HG03565 (cell line): Measurements from ENCODE around the gene C16orf54.
A peak's percentile ranks its signal among the peaks of the same experiment; 100 is the strongest.
"Not testable (repeated sequence)": the region's sequence is repeated elsewhere in the genome, so short reads cannot be mapped to it uniquely, and the experiment has no call there.

Experiments
- ATAC-seq: cut with Tn5 transposase; IDR thresholded peaks from one replicate; pipeline ENCODE4 v1.9.1; 2021; ENCODE audit warnings: mild to moderate bottlenecking, moderate library complexity; ENCODE audit not compliant: unreplicated experiment

Gene C16orf54

GRCh38 chr16:29770250-29770929, 24.6 kb upstream of the C16orf54 start:
- ATAC-seq = no peak

DNA sequence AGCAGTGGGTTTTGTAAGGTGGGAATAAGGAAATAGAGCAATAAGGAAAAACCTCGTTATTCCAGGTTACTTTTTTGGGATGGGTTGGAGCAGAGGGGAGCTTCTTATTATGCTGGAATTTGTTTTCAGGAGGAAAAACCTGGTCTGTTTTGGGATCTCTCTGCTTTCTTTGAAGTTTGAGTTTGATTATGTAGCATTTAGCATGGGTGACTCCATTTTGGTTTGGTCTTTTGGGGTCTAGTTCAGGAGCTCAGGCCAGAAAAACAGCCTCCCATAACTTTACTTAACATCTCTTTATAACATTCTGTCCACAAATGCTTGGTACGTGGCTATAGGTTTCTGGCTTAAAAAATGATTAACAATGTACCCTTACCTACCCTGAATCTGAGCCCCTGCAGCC, 23.7 kb upstream of the C16orf54 start:
- no peak for ATAC-seq

GRCh38 chr16:29767062-29767461, 21.3 kb upstream of the C16orf54 start:
- no peak for ATAC-seq

- no peak for ATAC-seq
Observed at GRCh38 chr16:29766571-29766970, 20.8 kb upstream of the C16orf54 start.

DNA sequence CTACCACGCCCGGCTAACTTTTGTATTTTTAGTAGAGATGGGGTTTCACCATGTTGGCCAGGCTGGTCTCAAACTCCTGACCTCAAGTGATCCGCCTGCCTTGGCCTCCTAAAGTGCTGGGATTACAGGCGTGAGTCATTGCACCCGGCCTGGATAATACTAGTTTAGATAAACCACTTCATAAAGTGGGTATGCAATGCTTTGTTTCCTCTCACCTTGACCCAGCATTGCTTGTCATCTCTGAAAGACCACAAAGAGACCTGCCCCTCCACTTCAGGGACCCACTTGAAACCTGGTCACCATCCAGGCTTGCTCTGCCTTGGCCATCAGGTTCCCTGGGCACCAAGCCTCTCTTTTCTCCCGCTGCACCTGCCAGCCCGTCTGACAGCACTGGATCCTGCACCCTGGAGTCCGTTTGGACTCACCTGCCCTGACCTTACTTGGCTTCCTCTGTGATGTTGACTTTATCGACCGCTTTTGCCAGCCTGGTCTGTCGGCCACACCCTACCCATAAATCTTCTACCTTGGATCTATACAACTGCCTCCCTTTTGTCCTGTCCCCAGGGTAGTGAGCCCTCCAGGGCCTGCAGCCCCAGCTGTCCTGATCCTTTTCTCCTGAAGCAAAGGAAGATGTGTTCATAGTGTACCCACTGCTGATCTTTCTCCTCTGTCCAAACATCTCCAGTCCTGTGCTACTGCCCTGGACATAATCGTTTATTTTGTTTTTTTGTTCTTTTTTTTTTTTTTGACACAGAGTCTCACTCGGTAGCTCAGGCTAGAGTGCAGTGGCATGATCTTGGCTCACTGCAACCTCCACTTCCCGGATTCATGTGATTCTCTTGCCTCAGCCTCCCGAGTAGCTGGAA, 19.6 kb upstream of the C16orf54 start:
- no peak for ATAC-seq

DNA sequence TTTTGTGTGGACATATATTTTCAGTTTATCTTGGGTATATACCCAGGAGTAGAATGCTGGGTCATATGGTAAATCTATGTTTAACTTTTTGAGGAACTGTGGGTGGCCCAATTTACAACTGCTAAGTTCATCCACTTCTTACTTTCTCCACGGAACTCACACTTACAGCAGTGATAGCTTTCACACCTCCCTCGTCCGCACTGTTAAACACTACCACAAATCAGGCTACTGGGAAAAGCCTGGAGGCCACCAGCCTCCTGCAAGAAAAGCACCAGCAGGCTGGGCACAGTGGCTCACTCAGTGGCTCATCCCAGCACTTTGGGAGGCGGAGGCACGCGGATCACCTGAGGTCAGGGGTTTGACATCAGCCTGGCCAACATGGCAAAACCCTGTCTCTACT, 17.5 kb upstream of the C16orf54 start:
- ATAC-seq = no peak

- ATAC-seq = no peak
Observed at GRCh38 chr16:29761882-29762281, 16.1 kb upstream of the C16orf54 start.

DNA sequence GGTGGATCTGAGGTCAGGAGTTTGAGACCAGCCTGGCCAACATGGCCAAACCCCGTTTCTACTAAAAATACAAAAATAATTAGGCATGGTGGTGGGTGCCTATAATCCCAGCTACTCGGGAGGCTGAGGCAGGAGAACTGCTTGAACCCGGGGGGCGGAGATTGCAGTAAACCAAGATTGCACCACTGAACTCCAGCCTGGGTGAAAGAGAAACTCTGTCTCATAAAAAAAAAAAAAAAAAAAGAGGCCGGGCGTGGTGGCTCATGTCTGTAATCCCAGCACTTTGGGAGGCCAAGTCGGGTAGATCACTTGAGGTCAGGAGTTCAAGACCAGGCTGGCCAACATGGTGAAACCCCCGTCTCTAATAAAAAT, 15.5 kb upstream of the C16orf54 start:
- not testable (repeated sequence) for ATAC-seq

DNA sequence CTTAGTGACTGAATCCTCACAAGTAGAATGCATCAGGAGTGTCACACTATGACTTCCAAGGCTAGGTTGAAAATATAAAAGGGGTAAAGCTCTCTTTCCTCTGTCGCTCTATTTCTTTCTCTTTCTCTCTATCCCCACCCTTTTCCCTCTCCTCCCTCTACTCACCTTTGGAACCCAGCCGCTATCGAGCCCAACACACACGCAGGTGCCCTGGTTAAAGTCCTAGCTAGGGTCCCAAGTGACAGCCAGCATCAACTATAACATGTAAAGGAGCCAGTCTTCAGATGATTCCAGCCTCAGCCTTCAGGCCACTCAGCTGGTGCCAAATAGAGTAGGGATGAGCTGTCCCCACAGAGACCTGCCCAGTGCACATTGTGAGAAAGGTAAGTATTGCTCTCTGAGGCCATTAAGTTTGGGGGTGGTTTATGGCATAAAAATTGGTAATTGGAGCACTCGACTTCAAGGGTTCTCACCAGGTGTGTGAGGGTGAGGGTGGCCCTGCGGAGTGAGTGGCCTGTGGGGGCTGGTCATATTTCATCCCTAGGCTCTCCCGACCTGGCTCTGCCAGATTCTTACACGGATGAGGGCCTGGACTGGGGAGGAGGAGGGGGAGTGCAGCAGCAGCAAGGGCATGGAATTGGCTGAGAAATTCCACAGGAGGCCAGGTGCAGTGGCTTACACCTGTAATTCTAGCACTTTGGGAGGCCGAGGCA, 14.9 kb upstream of the C16orf54 start:
- ATAC-seq = no peak

GRCh38 chr16:29757950-29758466, 12.2 kb upstream of the C16orf54 start:
- ATAC-seq = no peak

DNA sequence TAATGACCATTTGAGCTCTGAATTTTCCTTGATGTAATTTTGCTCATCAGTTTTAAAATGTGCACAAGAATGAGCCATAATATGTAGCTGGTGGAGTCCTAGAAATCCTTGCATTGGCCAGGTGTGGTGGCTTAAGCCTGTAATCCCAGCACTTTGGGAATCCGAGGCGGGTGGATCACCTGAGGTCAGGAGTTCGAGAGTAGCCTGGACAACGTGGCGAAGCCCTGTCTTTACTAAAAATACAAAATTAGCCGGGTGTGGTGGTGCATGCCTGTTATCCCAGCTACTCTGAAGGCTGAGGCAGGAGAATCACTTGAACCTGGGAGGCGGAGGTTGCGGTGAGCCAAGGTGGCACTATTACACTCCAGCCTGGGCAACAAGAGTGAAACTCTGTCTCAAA, 11.3 kb upstream of the C16orf54 start:
- not testable (repeated sequence) for ATAC-seq

DNA sequence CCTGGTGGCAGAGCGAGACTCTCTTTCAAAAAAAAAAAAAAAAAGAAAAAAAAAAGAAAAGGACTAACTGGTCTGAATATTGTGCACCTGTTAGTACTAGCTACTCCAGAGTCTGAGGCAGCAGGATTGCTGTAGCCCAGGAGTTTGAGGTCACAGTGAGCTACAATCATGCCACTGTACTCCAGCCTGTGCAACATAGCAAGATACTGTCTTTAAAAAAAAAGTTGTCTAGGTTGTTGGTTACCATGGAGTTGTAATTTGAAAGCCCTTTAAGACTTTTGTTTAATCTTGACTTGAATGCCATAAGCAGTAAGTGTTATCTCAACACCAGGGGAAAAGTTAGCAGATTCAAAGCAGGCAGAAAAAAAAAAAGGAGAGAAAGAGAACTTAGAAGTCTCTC, 10.9 kb upstream of the C16orf54 start:
- ATAC-seq = no peak

- no peak for ATAC-seq
Observed at GRCh38 chr16:29753516-29753915, 7.7 kb upstream of the C16orf54 start.

DNA sequence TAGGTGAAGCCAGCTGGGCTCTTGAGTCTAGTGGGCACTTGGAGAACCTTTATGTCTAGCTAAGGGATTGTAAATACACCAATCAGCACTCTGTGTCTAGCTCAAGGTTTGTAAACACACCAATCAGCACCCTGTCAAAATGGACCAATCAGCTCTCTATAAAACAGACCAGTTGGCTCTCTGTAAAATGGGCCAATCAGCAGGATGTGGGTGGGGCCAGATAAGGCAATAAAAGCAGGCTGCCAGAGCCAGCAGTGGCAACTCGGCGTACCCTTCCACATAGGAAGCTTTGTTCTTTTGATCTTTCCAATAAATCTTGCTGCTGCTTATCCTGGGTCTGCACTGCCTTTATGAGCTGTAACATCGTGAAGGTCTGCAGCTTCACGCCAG, 3.0 kb upstream of the C16orf54 start:
- ATAC-seq = not testable (repeated sequence)

GRCh38 chr16:29747947-29748759, 2.4 kb upstream of the C16orf54 start:
- ATAC-seq = no peak

DNA sequence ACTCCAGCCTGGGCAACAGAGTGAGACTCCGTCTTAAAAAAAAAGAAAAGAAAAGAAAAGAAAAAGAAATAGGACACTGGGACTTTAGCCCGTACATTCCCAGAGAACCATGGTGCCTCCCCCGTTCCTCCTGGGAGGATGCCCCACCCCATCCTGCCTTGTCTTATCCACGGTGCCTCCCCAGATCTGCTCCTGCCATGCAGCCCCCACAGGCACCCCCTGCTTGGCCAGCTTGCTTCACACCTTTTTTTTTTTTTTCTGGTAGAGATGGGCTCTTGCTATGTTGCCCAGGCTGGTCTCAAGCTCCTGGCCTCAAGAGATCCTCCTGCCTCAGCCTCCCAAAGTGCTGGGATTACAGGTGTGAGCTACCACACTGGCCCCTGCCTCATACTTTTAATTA, 728 bp upstream of the C16orf54 start:
- ATAC-seq = not testable (repeated sequence)

DNA sequence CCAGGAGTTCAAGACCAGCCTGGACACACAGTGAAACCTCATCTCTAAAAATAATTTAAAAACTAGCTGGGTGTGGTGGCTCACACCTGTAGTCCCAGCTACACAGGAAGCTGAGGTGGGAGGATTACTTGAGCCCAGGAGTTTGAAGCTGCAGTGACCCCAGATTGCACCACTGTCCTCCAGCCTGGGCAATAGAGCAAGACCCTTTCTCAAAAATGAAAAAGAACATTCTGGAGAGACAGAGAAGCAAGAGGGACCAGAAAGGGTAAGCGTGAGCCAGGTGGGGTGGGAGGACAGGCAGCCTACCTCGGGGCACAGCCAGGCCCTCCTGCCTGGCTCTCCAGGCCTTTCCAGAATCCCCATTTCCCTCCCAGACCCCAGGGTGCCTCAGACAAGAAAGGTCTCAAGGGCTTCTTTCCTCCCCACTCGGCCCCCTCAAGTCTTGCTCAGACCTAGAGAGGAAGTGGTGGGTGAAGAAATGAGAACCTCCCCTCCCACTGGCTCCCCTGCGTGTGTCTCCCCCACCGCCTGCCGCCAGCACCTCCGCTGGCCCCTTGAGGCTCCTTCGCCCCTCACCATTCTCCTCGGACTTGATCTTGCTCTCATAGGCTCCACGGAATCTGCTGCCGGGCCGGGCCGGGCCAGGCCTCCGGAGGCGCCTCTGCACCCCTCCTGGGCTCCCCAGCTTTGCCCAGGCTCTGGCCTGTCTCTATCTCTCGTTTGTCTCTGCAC, 503 bp downstream of the C16orf54 start:
- peak; percentile 23 for ATAC-seq

DNA sequence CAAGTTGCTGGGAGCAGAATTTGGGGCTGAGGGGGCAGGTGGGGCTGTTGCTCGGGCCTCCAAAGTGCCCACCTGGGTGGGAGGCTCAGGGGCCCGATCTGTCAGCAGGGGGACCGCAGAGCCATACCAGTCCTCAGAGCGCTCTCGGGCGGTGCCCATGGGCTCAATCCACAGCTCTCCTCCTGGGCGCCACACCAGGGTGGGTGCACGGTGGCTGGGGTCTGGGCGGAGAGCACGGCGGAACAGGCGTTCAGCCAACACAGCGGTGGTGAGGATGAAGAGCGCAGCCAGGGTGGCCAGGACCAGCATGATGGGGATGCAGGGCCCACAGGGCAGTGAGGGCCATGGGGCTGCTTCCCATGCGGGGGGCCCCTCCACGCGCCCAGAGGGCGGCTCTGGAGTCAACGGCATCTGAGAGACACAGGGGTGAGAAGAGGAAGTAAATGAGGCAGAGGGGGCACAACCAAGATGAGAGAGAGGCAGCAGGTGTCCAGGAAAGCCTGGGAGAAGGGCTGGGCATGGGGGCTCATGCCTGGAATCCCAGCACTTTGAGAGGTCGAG, 1.2 kb downstream of the C16orf54 start:
- ATAC-seq = no peak

- no peak for ATAC-seq
Observed at GRCh38 chr16:29743827-29744531, 1.8 kb downstream of the C16orf54 start.
